Vagina (tissue), 2 donors: Measurements from ENCODE around the gene KLHL22.
"Not testable (repeated sequence)": the region's sequence is repeated elsewhere in the genome, so short reads cannot be mapped to it uniquely, and the experiment has no call there.

ENCODE experiments used
- CTCF ChIP-seq, 3 experiments: fragments of 450-650 bp in 2 of 3; fragments of 200-600 bp in 1 of 3; sonication (generic) in 1 of 3; IDR thresholded peaks; one replicate each; pipeline ENCODE4 v1.5.1; 2017 to 2019; ENCODE audit warnings: antibody characterized with exemption in 3 of 3, mild to moderate bottlenecking in 2 of 3, moderate library complexity in 2 of 3
- POLR2A ChIP-seq, 2 donors: fragments of 450-650 bp; IDR thresholded peaks; one replicate each; pipeline ENCODE4 v1.6.1; 2017; ENCODE audit warnings: antibody characterized with exemption in 2 of 2, mild to moderate bottlenecking in 2 of 2, moderate library complexity in 2 of 2
- POLR2AphosphoS5 ChIP-seq, 2 donors: sonication (generic); formaldehyde crosslinking; IDR thresholded peaks; one replicate each; pipeline ENCODE4 v1.9.0; 2017; ENCODE audit warnings: antibody characterized with exemption in 2 of 2, mild to moderate bottlenecking in 2 of 2, low read depth in 1 of 2; ENCODE audit not compliant: insufficient read depth in 1 of 2

GRCh38 chr22:20478059-20478458 is 17.5 kb downstream of the KLHL22 start:
- TF ChIP-seq CTCF (IDR thresholded peaks at IDR 0.05); POLR2AphosphoS5 (IDR thresholded peaks at IDR 0.05; ENCODE audit: insufficient read depth in 1 of 2, low read depth in 1 of 2); POLR2A (IDR thresholded peaks at IDR 0.05): not testable (repeated sequence)
